Transverse colon (tissue), 4 donors: Measurements from ENCODE around the gene ST6GALNAC6. TPM values are rescaled to one million over a fixed set of nuclear protein-coding genes. Genes with fewer than 3 reads are reported as not detected.

Source experiments
- DNase-seq: peaks from one replicate; pipeline ENCODE4 v3.0.0-alpha.2; 2019
- H3K27ac ChIP-seq, 4 donors: fragments of 200-600 bp; sonication (generic); 2 replicates each; pipeline ENCODE4 v1.5.1; 2016 to 2018; ENCODE audit warnings: inconsistent platforms in 4 of 4
- H3K27me3 ChIP-seq: fragments of 200-600 bp; sonication (generic); 2 replicates; pipeline ENCODE4 v1.5.1; 2017; ENCODE audit warnings: inconsistent platforms
- H3K36me3 ChIP-seq, 4 donors: fragments of 200-600 bp; sonication (generic); 2 replicates each; pipeline ENCODE4 v1.5.1; 2017 to 2019; ENCODE audit warnings: inconsistent platforms in 4 of 4
- H3K4me1 ChIP-seq, 4 donors: fragments of 200-600 bp; sonication (generic); 2 replicates each; pipeline ENCODE4 v1.5.1; 2017 to 2020; ENCODE audit warnings: inconsistent platforms in 4 of 4
- H3K4me3 ChIP-seq, 4 donors: fragments of 200-600 bp; sonication (generic); 1 replicate in 1 of 4; 2 replicates in 3 of 4; pipeline versions ENCODE4 v1.5.1 to v1.6.1; 2017 to 2019; ENCODE audit warnings: inconsistent platforms in 4 of 4
- H3K9me3 ChIP-seq, 2 donors: fragments of 200-600 bp; sonication (generic); 2 replicates each; pipeline ENCODE4 v1.5.1; 2017 to 2019; ENCODE audit warnings: inconsistent platforms in 2 of 2
- EP300 ChIP-seq: sonication (generic); formaldehyde crosslinking; IDR thresholded peaks from one replicate; pipeline ENCODE4 v1.6.1; 2017; ENCODE audit warnings: antibody characterized with exemption, low read depth
- POLR2A ChIP-seq: fragments of 450-650 bp; IDR thresholded peaks from one replicate; pipeline ENCODE4 v1.6.1; 2016; ENCODE audit warnings: antibody characterized with exemption, mild to moderate bottlenecking, moderate library complexity
- POLR2AphosphoS5 ChIP-seq, 3 donors: sonication (generic); formaldehyde crosslinking; IDR thresholded peaks; one replicate each; pipeline ENCODE4 v1.6.1; 2016; ENCODE audit warnings: antibody characterized with exemption in 3 of 3
- WGBS, 2 donors: methylation state at CpG; one replicate each; pipeline ENCODE4 v1.1.5; 2018; ENCODE audit warnings: low coverage in 1 of 2; 5-methylcytosine and 5-hydroxymethylcytosine counted together
- in situ Hi-C, 4 donors: fragments of 200-750 bp; cut with MboI; loops; one replicate each; pipeline versions ENCODE4 v1.15.0 to v1.15.1; 2017; ENCODE audit warnings: low sequenced_read_pairs in 3 of 4, low pct_ligation_motif_present in 1 of 4, low pct_unique_long_range_greater_than_20kb in 1 of 4
- intact Hi-C: fragments of 100-400 bp; cut with DNase I; formaldehyde crosslinking; loops from one replicate; pipeline ENCODE4 v1.15.1; 2023; ENCODE audit warnings: low total_unique reads
- total RNA-seq, 4 donors: library from RNA; depleted of rRNA; stranded (reverse); fragments of >200 nt; gene quantifications; one replicate each; pipeline ENCODE4 v1.1.0, GENCODE V29; 2016
- TF ChIP-seq, protein P1 (sequence below), 5 experiments: fragments of 200-600 bp in 3 of 5; fragments of 450-650 bp in 2 of 5; sonication (generic) in 3 of 5; IDR thresholded peaks; 1 replicate in 2 of 5; 2 replicates in 3 of 5; pipeline ENCODE4 v1.5.1; 2016 to 2017; ENCODE audit warnings: antibody characterized with exemption in 5 of 5, inconsistent platforms in 3 of 5, mild to moderate bottlenecking in 2 of 5, moderate library complexity in 1 of 5

ST6GALNAC6 gene
- total RNA-seq, 4 donors from 2014 or later = 41.0 to 80.4 (median 75.7) TPM

- Histone ChIP-seq H3K4me1 (peaks cover 0 to 8% (median 5%) of the 10 kb centered on the region in 4 donors), H3K27me3 (no peaks in the 10 kb centered on the region), H3K9me3 (no peaks in the 10 kb centered on the region), H3K4me3 (no peak overlapping the region), H3K36me3 (peaks cover 0 to 12% (median 0%) of the 10 kb centered on the region in 4 donors), H3K27ac (peak overlapping the region in 3 of 4 donors; percentile 2 to 37 (median 35))
- intact Hi-C loops = loop anchor here (1.0 to 5.0 kb wide), 3 partner anchors 39 to 174 kb away; partner anchors contain the start of gene EEIG1
- 70 to 87% methylated on average over 3 to 13 of the region's 14 CpGs for WGBS, 2 donors
- no peak for DNase-seq
- TF ChIP-seq POLR2A (no peak), POLR2AphosphoS5 (IDR thresholded peaks at IDR 0.05) (no peak), EP300 (no peak)
- TF ChIP-seq, protein P1, sequence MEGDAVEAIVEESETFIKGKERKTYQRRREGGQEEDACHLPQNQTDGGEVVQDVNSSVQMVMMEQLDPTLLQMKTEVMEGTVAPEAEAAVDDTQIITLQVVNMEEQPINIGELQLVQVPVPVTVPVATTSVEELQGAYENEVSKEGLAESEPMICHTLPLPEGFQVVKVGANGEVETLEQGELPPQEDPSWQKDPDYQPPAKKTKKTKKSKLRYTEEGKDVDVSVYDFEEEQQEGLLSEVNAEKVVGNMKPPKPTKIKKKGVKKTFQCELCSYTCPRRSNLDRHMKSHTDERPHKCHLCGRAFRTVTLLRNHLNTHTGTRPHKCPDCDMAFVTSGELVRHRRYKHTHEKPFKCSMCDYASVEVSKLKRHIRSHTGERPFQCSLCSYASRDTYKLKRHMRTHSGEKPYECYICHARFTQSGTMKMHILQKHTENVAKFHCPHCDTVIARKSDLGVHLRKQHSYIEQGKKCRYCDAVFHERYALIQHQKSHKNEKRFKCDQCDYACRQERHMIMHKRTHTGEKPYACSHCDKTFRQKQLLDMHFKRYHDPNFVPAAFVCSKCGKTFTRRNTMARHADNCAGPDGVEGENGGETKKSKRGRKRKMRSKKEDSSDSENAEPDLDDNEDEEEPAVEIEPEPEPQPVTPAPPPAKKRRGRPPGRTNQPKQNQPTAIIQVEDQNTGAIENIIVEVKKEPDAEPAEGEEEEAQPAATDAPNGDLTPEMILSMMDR (IDR thresholded peaks at IDR 0.05) = no peak
- in situ Hi-C loops = loop anchor here in 2 of 4 donors (10.0 kb wide), 1 partner anchor 92 kb away; no protein-coding TSS in a partner anchor
Measured at GRCh38 chr9:127943011-127943662, 43.7 kb upstream of the ST6GALNAC6 start.

DNA sequence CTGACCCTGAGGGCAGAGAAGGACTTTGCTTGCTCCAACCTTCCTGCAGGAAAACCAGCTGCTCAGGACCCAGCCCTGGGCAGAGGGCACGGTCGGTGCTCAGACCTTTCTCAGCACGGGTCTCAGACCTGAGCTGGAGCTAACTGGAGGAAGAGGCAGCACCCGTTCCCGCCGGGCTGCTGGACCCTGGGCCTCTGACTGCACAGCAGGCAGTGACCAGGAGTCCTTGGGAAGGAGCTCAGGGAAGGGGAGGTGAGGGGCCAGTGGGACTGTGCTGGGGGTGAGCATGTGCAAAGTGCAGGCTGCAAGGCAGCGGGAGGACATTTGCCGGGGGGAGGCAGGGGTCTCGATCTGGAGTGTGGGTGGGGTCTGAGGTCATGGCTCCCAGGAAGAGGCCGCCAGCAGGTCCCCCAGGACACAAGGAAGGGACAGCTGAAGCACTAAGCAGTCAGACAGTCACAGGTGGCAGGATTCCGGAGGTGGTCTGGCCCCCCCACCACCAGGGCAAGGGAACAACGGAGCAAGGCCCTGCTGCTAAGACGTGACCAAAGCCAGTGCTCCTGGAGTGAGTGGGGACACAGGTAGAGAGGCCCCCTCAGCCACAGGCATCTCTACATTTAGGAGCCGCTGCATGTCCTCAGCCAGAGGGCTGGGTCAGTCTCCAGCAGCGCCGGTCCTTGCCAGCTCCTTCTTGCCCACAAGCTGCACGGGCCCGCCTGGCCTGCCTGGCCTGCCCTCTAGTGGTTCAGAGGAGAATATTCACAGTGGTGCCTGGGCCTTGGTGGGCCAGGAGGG is 43.0 kb upstream of the ST6GALNAC6 start:
- no peaks in the 10 kb centered on the region for H3K9me3 ChIP-seq
- H3K36me3 ChIP-seq = peaks cover 0 to 12% (median 0%) of the 10 kb centered on the region in 4 donors
- in situ Hi-C loops = loop anchor here in 2 of 4 donors (10.0 kb wide), 1 partner anchor 92 kb away; no protein-coding TSS in a partner anchor
- H3K4me1 ChIP-seq = peaks cover 0 to 9% (median 9%) of the 10 kb centered on the region in 4 donors
- no peak overlapping the region for H3K4me3 ChIP-seq
- TF ChIP-seq POLR2A (no peak), EP300 (no peak), POLR2AphosphoS5 (IDR thresholded peaks at IDR 0.05) (peak in 1 of 3 donors; percentile 56)
- TF ChIP-seq, protein P1 (IDR thresholded peaks at IDR 0.05) = peak; percentile 82 to 96 (median 88)
- DNase-seq = peak; percentile 63
- H3K27me3 ChIP-seq = no peaks in the 10 kb centered on the region
- WGBS, 2 donors = 60 to 90% methylated on average over 2 to 18 of the region's 18 CpGs
- H3K27ac ChIP-seq = peak overlapping the region in 1 of 4 donors; percentile 6
- intact Hi-C loops = loop anchor here (1.0 to 5.0 kb wide), 3 partner anchors 40 to 174 kb away; partner anchors contain the start of gene EEIG1

GRCh38 chr9:127941961-127942215 is 42.5 kb upstream of the ST6GALNAC6 start:
- peaks cover 3 to 14% (median 12%) of the 10 kb centered on the region in 4 donors for H3K4me1 ChIP-seq
- TF ChIP-seq POLR2A = no peak
- TF ChIP-seq, protein P1 (IDR thresholded peaks at IDR 0.05) = no peak
- no peak for TF ChIP-seq EP300
- no peak for TF ChIP-seq POLR2AphosphoS5 (IDR thresholded peaks at IDR 0.05)
- no peaks in the 10 kb centered on the region for H3K27me3 ChIP-seq
- DNase-seq = no peak
- H3K27ac ChIP-seq = no peak overlapping the region
- intact Hi-C loops (loop anchor here (2.0 to 5.0 kb wide), 2 partner anchors 40 to 175 kb away; partner anchors contain the start of gene EEIG1), in situ Hi-C loops (loop anchor here in 2 of 4 donors (10.0 kb wide), 1 partner anchor 93 kb away; no protein-coding TSS in a partner anchor)
- peaks cover 0 to 12% (median 0%) of the 10 kb centered on the region in 4 donors for H3K36me3 ChIP-seq
- WGBS, 2 donors = 60 to 64% methylated on average over 1 to 3 of the region's 3 CpGs
- H3K4me3 ChIP-seq = no peak overlapping the region
- no peaks in the 10 kb centered on the region for H3K9me3 ChIP-seq
